ENCODE measurements around the gene ZNF488. TPM values are rescaled to one million over a fixed set of nuclear protein-coding genes. Genes with fewer than 3 reads are reported as not detected.
A peak's percentile ranks its signal among the peaks of the same experiment; 100 is the strongest.
"Not testable (repeated sequence)": the region's sequence is repeated elsewhere in the genome, so short reads cannot be mapped to it uniquely, and the experiment has no call there.

ZNF488 gene
- total RNA-seq, 1 donor from 2014 or later, result 2.9 TPM

DNA sequence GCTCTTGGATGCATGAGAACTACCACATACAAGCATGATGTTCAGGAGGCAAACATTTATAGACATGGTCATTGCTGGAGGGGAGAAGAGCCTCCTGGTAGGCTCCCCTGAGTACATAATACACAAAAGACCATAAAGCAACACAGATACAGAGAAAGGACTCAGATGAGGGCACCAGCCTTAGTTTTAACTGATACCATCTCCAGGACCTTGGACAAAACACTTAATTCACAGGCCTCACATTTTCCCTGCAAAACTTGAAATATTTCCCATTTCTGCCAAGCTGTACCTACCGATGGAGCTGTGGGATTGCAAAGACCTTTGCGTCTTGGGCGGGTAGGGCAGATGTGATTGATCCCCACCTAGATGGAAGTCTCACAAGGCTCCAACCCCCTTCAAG lies 16.7 kb upstream of the ZNF488 start:
- no peaks in the 10 kb centered on the region for H3K27me3 Mint-ChIP-seq (ENCODE audit: low read depth)
- H3K4me3 Mint-ChIP-seq, result no peak overlapping the region
- peak overlapping the region; percentile 35 for H3K27ac Mint-ChIP-seq (ENCODE audit: unreplicated experiment)
- no peaks in the 10 kb centered on the region for H3K36me3 Mint-ChIP-seq (ENCODE audit: low read depth)
- peaks cover 22% of the 10 kb centered on the region for H3K4me1 Mint-ChIP-seq
- no peak for DNase-seq (ENCODE audit: low read depth, low spot score)
- TF ChIP-seq, protein P1, sequence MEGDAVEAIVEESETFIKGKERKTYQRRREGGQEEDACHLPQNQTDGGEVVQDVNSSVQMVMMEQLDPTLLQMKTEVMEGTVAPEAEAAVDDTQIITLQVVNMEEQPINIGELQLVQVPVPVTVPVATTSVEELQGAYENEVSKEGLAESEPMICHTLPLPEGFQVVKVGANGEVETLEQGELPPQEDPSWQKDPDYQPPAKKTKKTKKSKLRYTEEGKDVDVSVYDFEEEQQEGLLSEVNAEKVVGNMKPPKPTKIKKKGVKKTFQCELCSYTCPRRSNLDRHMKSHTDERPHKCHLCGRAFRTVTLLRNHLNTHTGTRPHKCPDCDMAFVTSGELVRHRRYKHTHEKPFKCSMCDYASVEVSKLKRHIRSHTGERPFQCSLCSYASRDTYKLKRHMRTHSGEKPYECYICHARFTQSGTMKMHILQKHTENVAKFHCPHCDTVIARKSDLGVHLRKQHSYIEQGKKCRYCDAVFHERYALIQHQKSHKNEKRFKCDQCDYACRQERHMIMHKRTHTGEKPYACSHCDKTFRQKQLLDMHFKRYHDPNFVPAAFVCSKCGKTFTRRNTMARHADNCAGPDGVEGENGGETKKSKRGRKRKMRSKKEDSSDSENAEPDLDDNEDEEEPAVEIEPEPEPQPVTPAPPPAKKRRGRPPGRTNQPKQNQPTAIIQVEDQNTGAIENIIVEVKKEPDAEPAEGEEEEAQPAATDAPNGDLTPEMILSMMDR (conservative IDR thresholded peaks at IDR 0.05), result no peak
- peaks cover 3% of the 10 kb centered on the region for H3K9me3 Mint-ChIP-seq

DNA sequence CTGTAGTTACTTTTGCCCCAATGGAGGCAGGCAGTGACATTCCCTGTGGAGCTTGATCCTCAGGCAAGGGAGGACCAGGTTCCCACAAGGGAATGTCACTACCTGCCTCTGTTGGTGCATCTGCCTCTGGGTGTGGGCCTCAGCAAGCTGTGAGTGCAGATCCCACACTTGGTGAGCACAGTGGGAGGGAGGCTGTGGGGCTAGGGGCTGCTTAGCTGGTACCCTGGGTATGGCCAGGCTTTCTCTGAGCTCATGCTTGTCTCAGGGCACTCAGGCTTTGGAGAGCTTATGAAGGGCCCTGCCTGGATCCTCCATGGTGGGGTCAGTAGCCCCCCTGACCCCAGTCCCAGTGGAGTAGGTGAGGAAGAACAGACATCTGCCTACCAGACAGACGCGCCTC lies 16.2 kb upstream of the ZNF488 start:
- H3K36me3 Mint-ChIP-seq (ENCODE audit: low read depth), result no peaks in the 10 kb centered on the region
- no peak overlapping the region for H3K4me3 Mint-ChIP-seq
- TF ChIP-seq, protein P1 (conservative IDR thresholded peaks at IDR 0.05), result no peak
- no peak overlapping the region for H3K27ac Mint-ChIP-seq (ENCODE audit: unreplicated experiment)
- peaks cover 22% of the 10 kb centered on the region for H3K4me1 Mint-ChIP-seq
- H3K9me3 Mint-ChIP-seq, result peaks cover 3% of the 10 kb centered on the region
- H3K27me3 Mint-ChIP-seq (ENCODE audit: low read depth), result no peaks in the 10 kb centered on the region
- DNase-seq (ENCODE audit: low read depth, low spot score), result no peak

- Mint-ChIP-seq H3K27ac (ENCODE audit: unreplicated experiment) (no peak overlapping the region), H3K36me3 (ENCODE audit: low read depth) (no peaks in the 10 kb centered on the region), H3K4me1 (peaks cover 10% of the 10 kb centered on the region), H3K27me3 (ENCODE audit: low read depth) (peaks cover 7% of the 10 kb centered on the region), H3K4me3 (no peak overlapping the region), H3K9me3 (peaks cover 3% of the 10 kb centered on the region)
- TF ChIP-seq, protein P1 (conservative IDR thresholded peaks at IDR 0.05), result no peak
- no peak for DNase-seq (ENCODE audit: low read depth, low spot score)
These were observed 13.2 kb upstream of the ZNF488 start for GRCh38 chr10:47397256-47397655.

GRCh38 chr10:47396311-47396717 lies 12.2 kb upstream of the ZNF488 start:
- TF ChIP-seq, protein P1 (conservative IDR thresholded peaks at IDR 0.05), result no peak
- Mint-ChIP-seq H3K9me3 (peaks cover 3% of the 10 kb centered on the region), H3K4me1 (peaks cover 6% of the 10 kb centered on the region), H3K27ac (ENCODE audit: unreplicated experiment) (no peak overlapping the region), H3K4me3 (no peak overlapping the region), H3K36me3 (ENCODE audit: low read depth) (no peaks in the 10 kb centered on the region), H3K27me3 (ENCODE audit: low read depth) (peaks cover 7% of the 10 kb centered on the region)
- DNase-seq (ENCODE audit: low read depth, low spot score), result no peak

- Mint-ChIP-seq H3K9me3 (no peaks in the 10 kb centered on the region), H3K36me3 (ENCODE audit: low read depth) (no peaks in the 10 kb centered on the region), H3K4me3 (no peak overlapping the region), H3K4me1 (peaks cover 5% of the 10 kb centered on the region), H3K27me3 (ENCODE audit: low read depth) (peaks cover 21% of the 10 kb centered on the region), H3K27ac (ENCODE audit: unreplicated experiment) (no peak overlapping the region)
- TF ChIP-seq, protein P1 (conservative IDR thresholded peaks at IDR 0.05), result no peak
- DNase-seq (ENCODE audit: low read depth, low spot score), result no peak
These were observed 5.5 kb upstream of the ZNF488 start for GRCh38 chr10:47389619-47390018.

- Mint-ChIP-seq H3K27me3 (ENCODE audit: low read depth) (peaks cover 20% of the 10 kb centered on the region), H3K27ac (ENCODE audit: unreplicated experiment) (no peak overlapping the region), H3K36me3 (ENCODE audit: low read depth) (no peaks in the 10 kb centered on the region), H3K4me3 (no peak overlapping the region), H3K9me3 (no peaks in the 10 kb centered on the region), H3K4me1 (peaks cover 6% of the 10 kb centered on the region)
- no peak for DNase-seq (ENCODE audit: low read depth, low spot score)
- TF ChIP-seq, protein P1 (conservative IDR thresholded peaks at IDR 0.05), result no peak
These were observed 4.8 kb upstream of the ZNF488 start for GRCh38 chr10:47388879-47389278.

GRCh38 chr10:47386104-47386503 lies 2.0 kb upstream of the ZNF488 start:
- not testable (repeated sequence) for H3K27ac Mint-ChIP-seq (ENCODE audit: unreplicated experiment); DNase-seq (ENCODE audit: low read depth, low spot score); H3K36me3 Mint-ChIP-seq (ENCODE audit: low read depth); H3K9me3 Mint-ChIP-seq
- Mint-ChIP-seq H3K4me3 (peak overlapping the region; percentile 44), H3K27me3 (ENCODE audit: low read depth) (peaks cover 44% of the 10 kb centered on the region), H3K4me1 (peaks cover 15% of the 10 kb centered on the region)
